HUDEP-2 (cell line): Measurements from ENCODE around the gene TST.

Experiments used
- DNase-seq, 76 experiments: peaks; one replicate each; lab custom pipeline; 2025; ENCODE audit not compliant: unreplicated experiment in 76 of 76; lab: John Stamatoyannopoulos, UW

Gene TST

GRCh38 chr22:37019309-37020191, at the start of gene TST, which contains the start of gene MPST:
TSS of gene TST (minus strand) at chr22:37019447. CDS start at chr22:37018732, 715 bp downstream.
TSS of gene MPST (plus strand) at chr22:37019742. CDS start at chr22:37019837, 95 bp downstream.
- DNase-seq: peak in 57 of 76 experiments; percentile 15 to 73 (median 51)

GRCh38 chr22:37068859-37069258, 49.6 kb upstream of the TST start:
- no peak for DNase-seq

DNA sequence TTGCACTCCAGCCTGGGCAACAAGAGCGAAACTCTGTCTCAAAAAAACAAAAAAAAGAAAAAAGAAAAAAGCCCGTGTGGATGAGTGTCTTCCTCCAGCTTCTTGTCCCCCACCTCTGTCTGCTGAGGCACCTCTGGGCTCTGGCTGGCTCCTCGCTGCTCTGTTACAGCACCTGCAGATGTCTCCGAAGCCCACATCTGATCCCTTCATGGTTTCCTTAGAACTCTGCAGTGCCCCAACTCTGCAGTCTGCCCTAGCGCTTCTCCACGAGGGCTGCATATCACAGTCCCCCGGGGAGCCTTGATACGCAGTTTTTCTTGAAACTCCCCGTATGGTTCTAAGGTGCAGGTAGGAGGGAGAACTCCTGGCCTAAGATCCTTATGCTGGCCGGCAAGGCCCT, 48.2 kb upstream of the TST start:
- DNase-seq: no peak

- no peak for DNase-seq
Measured at GRCh38 chr22:37065961-37066360, 46.7 kb upstream of the TST start.

DNA sequence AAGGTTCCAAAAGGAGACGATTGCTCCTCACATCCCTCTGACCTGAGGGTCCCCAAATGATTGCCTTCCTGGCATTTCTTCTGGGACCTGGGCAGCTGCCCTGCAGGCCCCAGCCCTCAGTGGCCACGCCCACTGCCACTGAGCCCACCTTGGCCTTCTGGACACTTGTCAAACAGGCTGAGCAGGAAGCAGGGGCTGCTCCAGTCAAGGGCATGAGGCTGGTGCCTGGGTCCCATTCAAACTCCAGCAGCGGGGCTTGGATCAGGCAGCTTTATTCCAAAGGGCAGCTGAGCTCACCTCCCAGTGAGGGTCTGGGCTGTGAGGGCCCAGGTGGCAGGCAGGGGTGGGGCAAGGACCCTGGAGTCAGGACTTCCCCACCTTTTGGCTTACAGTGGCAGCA, 45.9 kb upstream of the TST start:
- no peak for DNase-seq

DNA sequence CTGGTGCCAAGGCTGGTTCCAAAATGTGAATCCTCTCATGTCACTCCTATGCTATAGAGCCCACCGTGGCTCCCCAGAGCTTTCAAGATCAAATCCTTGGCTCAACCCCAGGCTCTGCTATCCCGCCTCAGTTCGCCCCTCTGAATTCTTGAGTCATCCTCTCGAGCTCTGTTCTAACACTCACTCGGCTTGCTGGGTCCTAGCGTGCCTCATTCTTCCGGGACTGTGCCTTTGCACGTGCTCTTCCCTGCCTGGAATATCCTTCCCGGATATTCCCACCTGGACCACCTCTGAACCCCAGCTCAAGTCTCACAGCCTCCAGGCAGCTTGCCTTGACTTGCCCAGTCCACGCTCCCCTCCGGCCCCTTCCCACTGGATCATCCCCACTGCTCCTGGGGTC, 45.3 kb upstream of the TST start:
- no peak for DNase-seq

DNA sequence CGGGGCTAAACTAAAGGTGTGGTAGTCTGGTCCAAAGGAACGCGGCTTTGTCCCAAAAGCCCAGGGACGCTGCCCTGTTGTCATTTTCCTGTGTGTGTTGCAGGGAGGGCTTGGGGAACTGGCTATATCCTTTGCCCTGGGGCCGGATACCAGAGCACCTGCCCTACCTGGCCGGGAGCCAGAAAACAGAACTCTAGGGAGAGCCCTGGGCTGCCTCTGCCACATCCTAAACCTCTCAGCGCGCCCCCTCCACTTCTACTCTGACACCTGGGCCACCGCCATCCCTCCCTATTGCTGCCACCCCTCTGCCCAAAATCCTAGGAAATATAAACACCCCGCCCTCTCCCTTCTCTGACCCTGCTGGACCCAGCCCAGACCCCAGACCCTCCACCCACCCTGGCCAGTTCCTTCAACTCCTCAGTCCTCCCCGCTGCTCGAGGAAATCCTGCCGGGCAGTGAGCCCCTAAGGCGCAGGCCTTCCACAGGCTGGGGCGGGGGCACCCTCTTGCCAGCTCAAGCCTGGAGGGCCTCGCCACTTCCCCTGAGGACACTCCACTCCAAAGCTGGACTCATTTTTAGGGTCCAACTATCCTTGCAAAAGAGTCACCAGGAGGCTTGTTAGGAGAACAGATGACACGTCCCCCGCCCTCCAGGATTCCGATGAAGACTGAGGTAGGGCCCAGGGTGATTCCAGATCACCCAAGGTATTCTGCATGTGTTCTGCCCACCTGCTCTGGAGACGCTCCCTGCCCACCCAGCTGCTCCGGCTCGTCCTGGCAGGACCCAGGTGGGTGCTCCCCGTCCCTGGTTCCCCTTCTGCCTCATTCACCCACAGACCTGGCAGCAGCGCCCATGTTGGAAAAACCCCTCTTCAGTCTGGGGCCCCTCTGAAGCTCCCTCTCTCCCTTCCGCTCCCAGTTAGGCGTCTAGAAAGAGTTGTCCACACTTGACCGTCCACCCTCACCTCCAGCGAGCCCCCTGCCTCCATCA, 44.5 kb upstream of the TST start:
- DNase-seq: no peak

DNA sequence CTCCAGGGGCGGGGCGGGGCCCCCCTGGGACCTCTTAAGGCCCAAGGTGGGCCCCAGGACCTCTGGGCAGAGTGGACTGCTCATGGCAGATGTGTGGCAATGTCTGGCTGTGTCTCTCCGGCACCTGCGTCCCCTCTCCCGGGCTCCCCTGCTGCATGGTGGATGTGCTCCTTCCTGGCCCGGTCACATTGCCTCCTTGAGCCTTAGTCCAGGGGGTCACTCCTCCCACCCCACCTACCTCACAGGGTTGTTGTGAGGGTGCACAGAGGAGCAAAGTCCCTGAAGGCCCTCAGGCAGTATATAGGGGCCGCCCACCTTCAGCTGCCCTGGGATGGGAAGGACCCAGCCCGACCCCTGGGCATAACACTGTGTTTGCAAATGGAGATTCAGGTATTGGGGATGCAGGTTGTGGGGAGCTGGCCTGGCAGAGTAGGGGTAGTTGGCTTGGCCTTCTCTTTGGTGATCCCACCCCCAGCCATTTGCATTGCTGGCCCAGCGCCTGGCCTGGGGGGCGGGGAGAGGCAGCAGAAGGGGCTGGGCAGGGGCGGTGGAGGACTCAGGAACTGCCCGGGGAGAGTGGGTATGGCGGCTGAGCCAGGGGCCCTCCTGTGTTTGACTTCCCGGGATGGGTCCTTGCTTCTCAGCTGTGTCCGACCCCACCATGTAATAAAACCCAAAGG, 43.6 kb upstream of the TST start:
- no peak for DNase-seq

GRCh38 chr22:37062376-37062675, 43.1 kb upstream of the TST start:
- DNase-seq: no peak

- DNase-seq: peak in 18 of 76 experiments; percentile 5 to 62 (median 26)
Measured at GRCh38 chr22:37061611-37062375, 42.5 kb upstream of the TST start.

- DNase-seq: no peak
Measured at GRCh38 chr22:37060801-37061610, 41.8 kb upstream of the TST start.

DNA sequence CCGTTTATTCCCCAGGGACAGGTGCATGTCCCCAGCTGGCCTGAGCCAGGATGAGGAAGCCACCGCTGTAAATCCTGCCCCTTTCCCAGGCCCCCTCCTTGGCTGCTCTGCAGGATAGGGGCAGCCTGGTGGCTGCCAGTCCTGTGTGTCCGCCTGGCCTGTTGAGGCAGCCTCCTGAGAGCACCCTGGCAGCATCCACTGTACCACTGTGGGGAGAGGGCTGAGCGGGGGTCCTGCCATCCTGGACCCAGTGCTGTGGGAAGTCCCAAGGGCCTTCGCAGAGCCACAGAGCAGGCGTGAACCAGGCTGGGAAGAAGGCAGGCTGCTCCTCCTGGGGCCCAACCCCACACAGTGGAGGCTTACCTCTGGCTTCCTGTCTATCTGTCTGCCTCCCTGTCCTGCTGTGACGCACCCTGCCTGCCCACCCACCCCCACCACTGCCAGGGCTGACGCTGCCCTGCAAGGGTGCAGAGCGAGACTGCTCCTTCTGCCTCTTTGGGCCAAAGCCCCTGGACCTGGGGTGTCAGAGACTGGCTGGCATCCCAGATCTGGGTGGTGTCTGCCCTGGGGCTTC, 40.7 kb upstream of the TST start:
- no peak for DNase-seq

DNA sequence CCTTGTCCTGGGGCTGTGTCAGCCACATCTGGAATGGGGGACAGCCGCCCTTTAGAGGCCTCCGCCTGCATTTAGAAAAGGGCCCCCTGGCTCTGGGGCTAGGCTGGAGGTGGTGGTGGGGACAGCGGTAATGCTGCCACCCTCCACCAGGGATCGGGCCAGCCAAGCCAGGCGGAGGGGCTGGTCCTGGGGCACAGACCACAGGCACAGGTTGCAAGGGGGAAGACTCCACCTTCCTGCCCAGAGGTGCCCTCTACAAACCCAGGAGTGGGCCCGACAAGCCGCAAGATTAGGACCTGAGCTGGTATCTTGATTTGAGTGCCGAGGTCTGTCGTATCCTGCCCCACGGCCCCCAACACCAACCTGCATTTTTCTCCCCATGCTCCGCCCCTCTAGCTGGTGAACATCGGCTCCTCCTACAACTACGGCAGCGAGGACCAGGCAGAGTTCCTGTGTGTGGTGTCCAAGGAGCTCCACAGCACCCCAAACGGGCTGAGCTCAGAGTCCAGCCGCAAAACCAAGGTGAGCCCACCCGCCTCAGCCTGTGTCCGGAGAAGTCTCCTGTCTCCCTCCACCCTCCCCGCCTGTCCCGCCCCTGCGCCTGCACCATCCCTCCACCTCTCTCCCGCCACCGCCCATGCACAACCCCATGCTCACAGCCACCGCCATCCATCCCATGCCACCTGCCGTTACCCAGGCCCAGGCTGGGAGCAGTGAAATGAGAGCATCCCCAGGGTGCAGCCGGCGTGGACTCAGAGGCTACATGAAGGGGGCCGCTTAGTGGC, 39.9 kb upstream of the TST start:
- no peak for DNase-seq

GRCh38 chr22:37057796-37058510, 38.7 kb upstream of the TST start:
- no peak for DNase-seq

- no peak for DNase-seq
Measured at GRCh38 chr22:37057226-37057625, 38.0 kb upstream of the TST start.

- no peak for DNase-seq
Measured at GRCh38 chr22:37056246-37056645, 37.0 kb upstream of the TST start.

DNA sequence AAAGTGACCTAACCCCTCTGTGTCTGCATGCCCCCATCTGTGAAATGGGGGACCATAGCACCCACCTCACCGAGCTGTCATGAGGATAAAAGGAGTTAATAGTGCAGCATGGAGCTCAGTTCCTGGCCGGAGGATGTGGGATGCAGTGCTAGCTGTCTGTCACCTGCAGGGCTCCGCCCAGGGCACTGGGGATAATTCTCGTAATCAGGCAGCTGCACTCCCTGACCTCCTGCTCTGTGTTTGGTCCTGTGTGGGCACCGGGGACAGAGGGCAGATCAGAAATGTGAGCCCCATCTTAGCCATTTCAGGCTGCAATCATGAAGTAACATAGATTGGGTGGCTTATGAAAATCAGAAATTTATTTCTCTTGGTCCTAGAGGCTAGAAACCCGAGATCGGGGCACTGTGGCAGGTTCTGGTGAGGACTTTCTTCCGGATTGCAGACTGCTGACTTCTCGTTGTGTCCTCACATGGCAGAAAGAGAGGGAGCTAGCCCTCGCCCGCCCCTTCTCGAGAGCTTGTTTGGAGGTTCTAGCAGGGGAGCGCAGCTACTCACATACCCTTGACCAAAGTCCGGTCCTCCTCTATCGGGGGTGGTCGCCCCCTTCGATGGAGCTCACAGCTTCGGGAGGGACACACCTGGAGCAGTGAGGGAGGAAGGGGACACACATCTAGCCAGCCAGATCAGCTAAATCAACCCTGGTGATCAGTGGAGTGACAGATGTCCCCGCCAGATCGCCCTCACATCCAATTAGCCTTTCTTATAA, 35.5 kb upstream of the TST start:
- DNase-seq: no peak
